Body of pancreas (tissue), 4 donors: Measurements from ENCODE around the gene GOSR2. TPM values are rescaled to one million over a fixed set of nuclear protein-coding genes. Genes with fewer than 3 reads are reported as not detected.

Source experiments
- ATAC-seq: fragments of 150-250 bp; one replicate; pipeline ENCODE4 v1.9.1; 2016
- DNase-seq, 4 donors: peaks; one replicate each; pipeline ENCODE4 v3.0.0-alpha.2; 2019
- H3K27ac ChIP-seq, 4 donors: fragments of 200-600 bp; sonication (generic); 1 replicate in 3 of 4; 2 replicates in 1 of 4; pipeline versions ENCODE4 v1.5.1 to v1.6.1; 2016 to 2019; ENCODE audit warnings: mild to moderate bottlenecking in 1 of 4, mixed read lengths in 1 of 4, moderate library complexity in 1 of 4
- H3K27me3 ChIP-seq, 2 donors: fragments of 200-600 bp; sonication (generic); one replicate each; pipeline ENCODE4 v1.6.0; 2016; ENCODE audit warnings: mild to moderate bottlenecking in 1 of 2
- H3K36me3 ChIP-seq, 2 donors: fragments of 200-600 bp; sonication (generic); replicated peaks in 1 of 2; 2 replicates each; pipeline ENCODE4 v1.5.1; 2016; ENCODE audit warnings: low read depth in 2 of 2; ENCODE audit not compliant: insufficient read depth in 1 of 2
- H3K4me1 ChIP-seq: fragments of 200-600 bp; sonication (generic); one replicate; pipeline ENCODE4 v1.6.0; 2016
- H3K4me3 ChIP-seq, 2 donors: fragments of 200-600 bp; sonication (generic); 1 replicate in 1 of 2; 2 replicates in 1 of 2; pipeline ENCODE4 v1.5.1; 2016 to 2019
- H3K9me3 ChIP-seq, 3 donors: fragments of 200-600 bp; sonication (generic); 1 replicate in 2 of 3; 2 replicates in 1 of 3; pipeline ENCODE4 v1.5.1; 2016
- POLR2A ChIP-seq, 3 donors: fragments of 450-650 bp; IDR thresholded peaks; one replicate each; pipeline ENCODE4 v1.6.1; 2016; ENCODE audit warnings: antibody characterized with exemption in 3 of 3, mild to moderate bottlenecking in 2 of 3
- WGBS, 2 donors: methylation state at CpG; one replicate each; pipeline ENCODE4 v1.1.5; 2017; 5-methylcytosine and 5-hydroxymethylcytosine counted together
- intact Hi-C: fragments of 100-400 bp; cut with DNase I; formaldehyde crosslinking; loops from one replicate; pipeline ENCODE4 v1.15.1; 2023
- total RNA-seq, 2 donors: library from RNA; depleted of rRNA; stranded (reverse); fragments of >200 nt; gene quantifications; one replicate each; pipeline ENCODE4 v1.1.0, GENCODE V29; 2016
- TF ChIP-seq, protein P1 (sequence below), 7 experiments: fragments of 450-650 bp in 4 of 7; fragments of 200-600 bp in 3 of 7; sonication (generic) in 3 of 7; IDR thresholded peaks; one replicate each; pipeline ENCODE4 v1.5.1; 2016 to 2019; ENCODE audit warnings: antibody characterized with exemption in 7 of 7

GOSR2 gene
- total RNA-seq, 2 donors from 2014 or later = 41.8 to 46.5 TPM

DNA sequence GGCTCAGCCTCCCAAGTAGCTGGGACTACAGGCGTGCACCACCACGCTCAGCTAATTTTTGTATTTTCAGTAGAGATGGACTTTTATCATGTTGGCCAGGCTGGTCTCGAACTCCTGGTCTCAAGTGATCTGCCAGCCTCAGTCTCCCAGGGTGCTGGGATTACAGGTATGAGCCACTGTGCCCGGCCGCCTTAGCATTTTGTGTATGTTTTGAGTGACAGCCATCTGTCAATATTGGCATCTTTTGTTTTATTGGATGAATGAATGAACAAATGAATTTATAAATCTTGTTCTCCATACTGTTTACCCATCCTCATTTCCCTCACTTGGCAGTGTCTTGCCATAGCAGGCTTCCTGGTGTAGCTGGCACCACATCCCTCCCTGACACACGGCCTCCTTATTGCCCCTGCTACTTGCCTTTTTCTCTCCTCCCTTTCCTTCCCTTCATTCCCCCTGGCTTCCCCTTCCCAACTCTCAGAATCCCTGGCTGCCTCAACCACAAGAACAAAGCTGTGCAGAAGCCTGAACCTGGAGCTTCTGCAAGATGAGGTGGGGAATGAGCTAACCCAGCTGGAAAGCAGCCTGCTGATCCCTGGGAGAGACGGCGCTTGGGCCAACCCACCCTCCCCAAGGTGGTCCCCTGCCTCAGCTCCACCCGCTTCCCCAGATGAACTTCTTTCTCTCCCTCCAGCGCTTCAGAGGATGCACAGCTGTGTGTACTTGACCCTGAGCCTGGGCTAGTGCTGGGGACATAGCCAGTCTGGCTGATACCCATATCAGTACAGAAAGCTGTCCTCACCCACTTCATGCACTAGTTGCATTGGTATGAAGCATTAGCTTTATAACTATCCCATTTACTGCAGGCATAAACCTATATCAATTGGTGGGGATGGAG is 37.3 kb upstream of the GOSR2 start:
- H3K27ac ChIP-seq = no peak overlapping the region
- no peaks in the 10 kb centered on the region for H3K27me3 ChIP-seq
- DNase-seq (no peak), ATAC-seq (no peak)
- no peak overlapping the region for H3K4me3 ChIP-seq
- WGBS, 2 donors = 65 to 86% methylated on average over 9 to 10 of the region's 10 CpGs
- no peaks in the 10 kb centered on the region for H3K4me1 ChIP-seq
- no peaks in the 10 kb centered on the region for H3K9me3 ChIP-seq
- no peaks in the 10 kb centered on the region for H3K36me3 ChIP-seq
- TF ChIP-seq POLR2A (IDR thresholded peaks at IDR 0.05) = no peak
- TF ChIP-seq, protein P1, sequence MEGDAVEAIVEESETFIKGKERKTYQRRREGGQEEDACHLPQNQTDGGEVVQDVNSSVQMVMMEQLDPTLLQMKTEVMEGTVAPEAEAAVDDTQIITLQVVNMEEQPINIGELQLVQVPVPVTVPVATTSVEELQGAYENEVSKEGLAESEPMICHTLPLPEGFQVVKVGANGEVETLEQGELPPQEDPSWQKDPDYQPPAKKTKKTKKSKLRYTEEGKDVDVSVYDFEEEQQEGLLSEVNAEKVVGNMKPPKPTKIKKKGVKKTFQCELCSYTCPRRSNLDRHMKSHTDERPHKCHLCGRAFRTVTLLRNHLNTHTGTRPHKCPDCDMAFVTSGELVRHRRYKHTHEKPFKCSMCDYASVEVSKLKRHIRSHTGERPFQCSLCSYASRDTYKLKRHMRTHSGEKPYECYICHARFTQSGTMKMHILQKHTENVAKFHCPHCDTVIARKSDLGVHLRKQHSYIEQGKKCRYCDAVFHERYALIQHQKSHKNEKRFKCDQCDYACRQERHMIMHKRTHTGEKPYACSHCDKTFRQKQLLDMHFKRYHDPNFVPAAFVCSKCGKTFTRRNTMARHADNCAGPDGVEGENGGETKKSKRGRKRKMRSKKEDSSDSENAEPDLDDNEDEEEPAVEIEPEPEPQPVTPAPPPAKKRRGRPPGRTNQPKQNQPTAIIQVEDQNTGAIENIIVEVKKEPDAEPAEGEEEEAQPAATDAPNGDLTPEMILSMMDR (IDR thresholded peaks at IDR 0.05) = no peak
- intact Hi-C loops = no loop called here

- no peak for TF ChIP-seq POLR2A (IDR thresholded peaks at IDR 0.05)
- TF ChIP-seq, protein P1 (IDR thresholded peaks at IDR 0.05) = no peak
- Histone ChIP-seq H3K4me1 (no peaks in the 10 kb centered on the region), H3K36me3 (no peaks in the 10 kb centered on the region), H3K27me3 (no peaks in the 10 kb centered on the region), H3K9me3 (no peaks in the 10 kb centered on the region), H3K4me3 (no peak overlapping the region), H3K27ac (no peak overlapping the region)
- DNase-seq (no peak), ATAC-seq (no peak)
- WGBS, 2 donors = 83 to 100% methylated on average over 1 of the region's 1 CpG
- intact Hi-C loops = no loop called here
Observed at GRCh38 chr17:46886310-46886663, 36.7 kb upstream of the GOSR2 start.

DNA sequence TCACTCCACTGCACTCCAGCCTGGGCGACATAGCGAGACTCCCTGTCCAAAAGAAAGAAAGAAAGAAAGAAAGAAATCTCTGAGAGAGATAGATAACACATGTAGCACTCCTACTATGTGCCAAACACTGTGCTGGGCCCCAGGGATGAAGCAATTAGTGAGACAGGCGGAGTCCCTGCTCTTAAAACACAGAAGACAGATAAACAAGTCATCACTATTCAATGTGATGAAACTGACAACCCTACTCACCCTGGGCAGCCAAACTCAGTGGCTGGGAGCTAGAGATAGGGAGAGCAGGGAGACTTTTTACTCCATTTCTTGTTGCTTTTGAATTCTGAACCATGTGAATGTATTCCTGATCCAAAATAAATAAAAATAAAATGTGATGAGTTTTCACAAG is 35.2 kb upstream of the GOSR2 start:
- WGBS, 2 donors = 87 to 89% methylated on average over 3 of the region's 3 CpGs
- no peaks in the 10 kb centered on the region for H3K27me3 ChIP-seq
- TF ChIP-seq POLR2A (IDR thresholded peaks at IDR 0.05) = no peak
- TF ChIP-seq, protein P1 (IDR thresholded peaks at IDR 0.05) = no peak

DNA sequence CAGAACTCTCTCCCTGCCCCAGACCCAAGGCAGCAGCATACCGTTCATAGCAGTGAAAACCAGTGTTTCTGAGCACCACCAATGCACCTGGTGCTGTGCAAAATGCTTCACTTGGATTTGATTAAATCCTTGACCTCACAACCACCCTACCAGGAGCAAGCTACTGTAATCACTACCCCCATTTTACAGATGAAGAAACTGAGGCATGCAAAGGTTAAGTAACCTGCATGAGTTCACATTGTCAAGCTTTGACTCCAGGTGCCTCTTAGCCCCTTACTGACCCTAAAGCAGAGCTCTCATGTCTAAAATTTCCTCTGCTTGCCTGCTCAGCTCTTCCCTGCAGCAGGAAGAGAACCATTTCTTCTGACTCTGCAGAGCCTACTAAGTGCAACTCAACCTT is 34.2 kb upstream of the GOSR2 start:
- TF ChIP-seq, protein P1 (IDR thresholded peaks at IDR 0.05) = no peak
- TF ChIP-seq POLR2A (IDR thresholded peaks at IDR 0.05) = no peak
- no peaks in the 10 kb centered on the region for H3K27me3 ChIP-seq
- WGBS, 2 donors = 83 to 100% methylated on average over 1 of the region's 1 CpG
- ATAC-seq (no peak), DNase-seq (no peak)
- no peaks in the 10 kb centered on the region for H3K4me1 ChIP-seq
- H3K4me3 ChIP-seq = no peak overlapping the region
- H3K36me3 ChIP-seq = no peaks in the 10 kb centered on the region
- no peaks in the 10 kb centered on the region for H3K9me3 ChIP-seq
- no peak overlapping the region for H3K27ac ChIP-seq
- intact Hi-C loops = no loop called here

More for the DNA sequence above, 35.2 kb upstream of the GOSR2 start:
- no peak for DNase-seq
- Histone ChIP-seq H3K4me3 (no peak overlapping the region), H3K36me3 (no peaks in the 10 kb centered on the region), H3K27ac (no peak overlapping the region), H3K9me3 (no peaks in the 10 kb centered on the region), H3K4me1 (no peaks in the 10 kb centered on the region)
- intact Hi-C loops = no loop called here
- ATAC-seq = no peak

DNA sequence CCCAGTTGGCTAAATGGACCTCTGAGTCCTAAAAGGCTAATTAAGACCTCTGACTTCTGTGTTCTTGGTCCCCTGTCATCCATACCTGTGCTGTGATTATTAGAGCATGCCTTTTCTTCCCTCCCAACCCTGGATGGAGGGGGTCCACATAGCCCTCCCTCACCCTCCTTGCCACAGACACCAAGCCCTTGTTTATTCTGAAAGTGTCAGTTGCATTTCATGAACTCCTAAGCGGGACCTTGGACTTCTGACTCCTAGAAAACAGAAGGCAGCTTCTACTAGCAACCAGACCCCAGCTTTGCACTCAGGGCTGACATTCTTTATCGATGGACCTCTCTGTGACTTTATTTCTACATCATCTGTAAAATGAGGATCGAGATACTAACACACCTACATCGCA is 33.4 kb upstream of the GOSR2 start:
- Histone ChIP-seq H3K36me3 (no peaks in the 10 kb centered on the region), H3K4me3 (no peak overlapping the region), H3K27ac (no peak overlapping the region), H3K27me3 (no peaks in the 10 kb centered on the region), H3K9me3 (no peaks in the 10 kb centered on the region), H3K4me1 (no peaks in the 10 kb centered on the region)
- intact Hi-C loops = no loop called here
- TF ChIP-seq POLR2A (IDR thresholded peaks at IDR 0.05) = no peak
- TF ChIP-seq, protein P1 (IDR thresholded peaks at IDR 0.05) = no peak
- DNase-seq (no peak), ATAC-seq (no peak)
- WGBS, 2 donors = 59 to 75% methylated on average over 4 of the region's 4 CpGs
